ENCODE data around the gene FER1L5. TPM values are rescaled to one million over a fixed set of nuclear protein-coding genes. Genes with fewer than 3 reads are reported as not detected.

The FER1L5 gene
- total RNA-seq, 1 donor from 2014 or later = 1.5 TPM

DNA sequence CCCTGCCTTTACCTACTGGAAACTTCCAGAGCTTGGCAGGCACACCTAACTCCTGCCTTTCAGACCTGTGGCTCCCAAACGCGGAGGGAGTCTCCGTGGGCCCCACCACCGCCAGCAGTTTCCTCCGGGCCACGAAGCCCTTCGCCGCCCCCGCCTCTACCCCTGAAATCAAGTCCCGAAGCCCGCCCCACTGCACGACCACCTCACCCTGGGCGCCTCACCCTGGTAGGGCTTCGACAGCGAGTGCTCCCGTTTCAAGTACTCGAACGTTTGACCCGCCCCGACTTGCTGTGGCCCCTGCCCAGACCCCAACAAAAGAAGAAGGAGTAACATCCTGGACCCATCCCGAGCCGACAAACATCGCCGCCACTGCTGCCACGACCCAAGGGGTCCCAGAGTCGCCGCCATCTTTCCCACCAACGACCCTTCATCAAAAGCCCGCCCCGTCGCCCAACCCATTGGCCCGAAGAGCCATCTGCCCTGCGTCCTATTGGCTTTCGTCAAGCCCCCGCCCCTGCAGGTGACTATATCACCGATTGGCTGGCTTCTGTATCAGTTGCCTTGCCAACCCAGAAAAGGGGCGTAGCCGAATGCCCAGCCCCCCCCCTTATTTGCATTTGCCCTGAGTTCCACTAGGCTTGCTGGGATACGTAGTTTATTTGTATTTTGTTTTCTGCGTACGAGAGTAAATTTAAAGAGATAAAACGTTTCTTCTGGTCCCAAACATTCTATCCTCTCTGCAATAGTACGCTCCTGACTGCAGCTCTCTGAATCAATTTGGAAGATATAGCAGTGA, 97.3 kb downstream of the FER1L5 start, which contains the start of gene LMAN2L:
Gene LMAN2L, minus strand, starts transcription at position 432 of the 796 bp plus-strand sequence. Its CDS starts 24 bp downstream, at position 408.
- DNase-seq (ENCODE audit: low read depth) = peak; percentile 95

DNA sequence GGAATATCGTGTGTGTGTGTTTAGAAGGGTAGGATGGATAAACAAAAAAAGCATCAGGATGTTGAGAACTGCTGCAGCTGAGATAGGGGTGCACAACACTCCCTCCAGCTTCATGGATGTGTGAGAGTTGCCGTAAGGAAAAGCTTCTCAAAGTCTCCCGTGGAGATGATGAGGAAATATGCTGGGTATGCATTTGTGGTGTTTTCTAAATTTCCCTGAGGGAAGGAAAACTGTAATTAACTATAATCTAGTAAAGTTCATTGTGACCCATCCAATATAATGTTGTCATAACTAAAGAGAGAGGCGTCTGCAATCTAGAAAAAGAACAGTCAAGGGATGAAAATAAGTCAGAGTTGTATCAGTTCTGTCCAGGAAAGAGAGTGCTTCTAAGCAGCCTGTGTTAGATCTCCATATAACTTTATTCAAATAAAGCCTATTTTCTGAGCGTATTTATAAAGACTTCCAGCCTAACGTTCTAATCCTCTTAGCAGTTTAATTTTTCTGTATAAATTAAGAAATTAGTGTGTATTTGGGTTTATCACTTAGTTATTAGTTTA, 104.6 kb downstream of the FER1L5 start:
- DNase-seq (ENCODE audit: low read depth) = no peak

DNA sequence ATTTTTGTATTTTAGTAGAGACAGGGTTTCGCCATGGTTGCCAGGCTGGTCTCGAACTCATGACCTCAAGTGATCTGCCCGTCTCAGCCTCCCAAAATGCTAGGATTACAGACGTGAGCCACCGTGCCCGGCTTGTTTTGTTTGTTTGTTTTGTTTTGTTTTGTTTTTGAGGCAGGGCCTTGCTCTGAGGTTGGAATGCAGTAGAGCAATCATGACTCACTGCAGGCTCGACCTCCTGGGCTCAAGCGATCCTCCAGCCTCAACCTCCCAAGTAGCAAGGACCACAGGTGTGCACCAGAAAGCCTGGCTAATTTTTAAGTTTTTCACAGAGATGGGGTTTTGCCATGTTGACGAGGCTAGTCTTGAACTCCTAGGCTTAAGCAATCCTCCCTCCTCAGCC, 109.2 kb downstream of the FER1L5 start:
- no peak for DNase-seq (ENCODE audit: low read depth)

DNA sequence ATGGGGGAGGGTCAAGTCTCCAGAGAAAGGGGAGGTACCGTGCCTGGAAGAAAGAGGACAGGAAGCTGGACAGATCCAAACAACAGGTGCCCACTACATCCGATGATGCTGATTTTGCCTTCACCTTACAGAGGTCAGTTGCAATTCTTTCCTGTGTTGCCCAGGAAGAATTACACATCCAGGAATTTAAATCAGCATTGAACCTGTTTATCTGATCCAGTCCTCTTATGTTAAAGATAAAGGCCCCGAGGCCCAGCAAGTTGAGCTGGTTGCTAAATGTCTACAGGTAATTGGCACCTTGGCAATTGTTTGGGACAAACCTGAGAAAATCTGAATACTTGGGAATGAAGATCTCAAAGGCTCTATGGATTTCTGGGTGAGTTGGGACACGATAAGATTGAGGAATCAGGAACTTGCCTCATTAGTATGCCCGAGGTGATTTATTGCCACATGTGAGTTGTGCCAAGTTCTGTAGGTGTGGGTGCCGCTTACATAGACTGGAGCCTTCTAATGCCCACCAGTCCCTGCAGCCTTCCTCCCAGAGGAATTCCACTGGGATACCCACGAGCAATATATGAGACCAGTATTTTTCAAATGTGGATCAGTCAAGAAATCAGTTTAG, 111.2 kb downstream of the FER1L5 start:
- DNase-seq (ENCODE audit: low read depth) = no peak

DNA sequence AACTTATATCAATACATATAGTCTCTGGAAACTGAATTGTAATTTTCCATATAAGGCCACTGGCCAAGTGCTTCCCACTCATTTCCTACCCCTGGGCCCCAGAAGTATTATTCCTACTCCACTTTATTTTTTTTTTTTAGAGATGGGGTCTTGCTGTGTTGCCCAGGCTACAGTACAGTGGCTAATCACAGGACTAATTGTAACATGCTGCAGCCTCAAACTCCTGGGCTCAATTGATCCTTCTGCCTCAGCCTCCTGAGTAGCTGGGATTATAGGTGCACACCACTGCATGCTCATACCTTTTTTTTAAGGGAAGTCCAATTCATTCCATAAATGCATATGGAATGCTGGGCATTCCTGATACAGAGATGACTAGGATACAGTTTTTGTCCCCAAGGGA, 111.8 kb downstream of the FER1L5 start:
- no peak for DNase-seq (ENCODE audit: low read depth)

Other genes with a start within 250 kb of the FER1L5 start
- 9.0 and 31.1 TPM in 2 replicates for gene NEURL3, start 137.4 kb upstream of the FER1L5 start, total RNA-seq
- gene ARID5A, start 106.0 kb upstream of the FER1L5 start, total RNA-seq = 3.3 and 6.6 TPM in 2 replicates
- gene KANSL3, start 4.5 kb upstream of the FER1L5 start, total RNA-seq = 21.4 and 55.2 TPM in 2 replicates
- gene LMAN2L, start 97.3 kb downstream of the FER1L5 start, total RNA-seq = 22.1 and 41.2 TPM in 2 replicates
- 2.6 and 5.4 TPM in 2 replicates for gene CNNM4, start 118.1 kb downstream of the FER1L5 start, total RNA-seq
- gene CNNM3, start 173.5 kb downstream of the FER1L5 start, total RNA-seq = 5.2 and 21.8 TPM in 2 replicates
- gene ANKRD23, start 201.3 kb downstream of the FER1L5 start, total RNA-seq = 0.35 and 2.2 TPM in 2 replicates
- gene ANKRD39, start 215.3 kb downstream of the FER1L5 start, total RNA-seq = 4.7 and 6.3 TPM in 2 replicates
- 17.5 and 25.3 TPM in 2 replicates for gene SEMA4C, start 227.3 kb downstream of the FER1L5 start, total RNA-seq

All from renal cortical epithelial cell (primary cell).